Stimulated activated CD4-positive, alpha-beta T cell treated with anti-CD3 and anti-CD28 coated beads, Interleukin-4, amount 100 ng/mL, for 24 hours (primary cell): Measurements from ENCODE around the gene ZNF496.
"Not testable (repeated sequence)": the region's sequence is repeated elsewhere in the genome, so short reads cannot be mapped to it uniquely, and the experiment has no call there.

Experiments
- DNase-seq: peaks from one replicate; pipeline ENCODE4 v3.0.0-alpha.2; 2020

ZNF496 gene

GRCh38 chr1:247291161-247291560 lies 40.5 kb downstream of the ZNF496 start:
- DNase-seq: no peak

- DNase-seq: no peak
These were observed 41.1 kb downstream of the ZNF496 start for GRCh38 chr1:247290576-247290975.

GRCh38 chr1:247289274-247289892 lies 42.3 kb downstream of the ZNF496 start:
- DNase-seq: not testable (repeated sequence)

- no peak for DNase-seq
These were observed 43.3 kb downstream of the ZNF496 start for GRCh38 chr1:247288341-247288740.

GRCh38 chr1:247287460-247287859 lies 44.2 kb downstream of the ZNF496 start:
- no peak for DNase-seq

- no peak for DNase-seq
These were observed 45.5 kb downstream of the ZNF496 start for GRCh38 chr1:247286134-247286670.

GRCh38 chr1:247281001-247281574 lies 50.6 kb downstream of the ZNF496 start:
- DNase-seq: no peak

- no peak for DNase-seq
These were observed 54.5 kb downstream of the ZNF496 start for GRCh38 chr1:247277191-247277590.

- DNase-seq: no peak
These were observed 56.9 kb downstream of the ZNF496 start for GRCh38 chr1:247274605-247275256.

GRCh38 chr1:247273013-247273412 lies 58.7 kb downstream of the ZNF496 start:
- no peak for DNase-seq

- DNase-seq: no peak
These were observed 61.7 kb downstream of the ZNF496 start for GRCh38 chr1:247270003-247270402.

GRCh38 chr1:247269133-247269532 lies 62.5 kb downstream of the ZNF496 start:
- no peak for DNase-seq

- DNase-seq: no peak
These were observed 63.1 kb downstream of the ZNF496 start for GRCh38 chr1:247268390-247269045.

GRCh38 chr1:247266053-247266452 lies 65.6 kb downstream of the ZNF496 start:
- no peak for DNase-seq

GRCh38 chr1:247255772-247256171 lies 75.9 kb downstream of the ZNF496 start, which contains the start of gene VN1R5:
VN1R5 (plus strand) TSS chr1:247256072.
- not testable (repeated sequence) for DNase-seq

GRCh38 chr1:247247568-247247967 lies 84.1 kb downstream of the ZNF496 start:
- no peak for DNase-seq
